SK-N-SH treated with all-trans-retinoic acid at 6 μM for 48 hours (cell line): ENCODE data around the gene ETF1.

ENCODE experiments used
- ISL1 ChIP-seq: fragments of 250-450 bp; sonication (Bioruptor Pico); IDR thresholded peaks from 2 replicates; pipeline ENCODE4 v2.1.2; 2022; ENCODE audit warnings: mild to moderate bottlenecking, moderate library complexity
- SNAI2 ChIP-seq: fragments of 250-450 bp; sonication (Bioruptor Pico); IDR thresholded peaks from 2 replicates; pipeline ENCODE4 v1.5.0; 2020; ENCODE audit warnings: mild to moderate bottlenecking, moderate library complexity
- ZFP3 ChIP-seq: fragments of 250-450 bp; sonication (Bioruptor Pico); IDR thresholded peaks from 2 replicates; pipeline ENCODE4 v1.5.0; 2020; ENCODE audit warnings: mild to moderate bottlenecking, moderate library complexity
- ZNF8 ChIP-seq: fragments of 450-650 bp; formaldehyde crosslinking; IDR thresholded peaks from 2 replicates; pipeline ENCODE4 v1.5.0; 2020; ENCODE audit warnings: mild to moderate bottlenecking, moderate library complexity
- TF ChIP-seq, protein P1 (sequence below): fragments of 250-450 bp; sonication (Bioruptor Pico); IDR thresholded peaks from 2 replicates; pipeline ENCODE4 v1.8.0; 2020; ENCODE audit warnings: mild to moderate bottlenecking, moderate library complexity, borderline replicate concordance
- TF ChIP-seq, protein P2 (sequence below): fragments of 250-450 bp; sonication (Bioruptor Pico); IDR thresholded peaks from 2 replicates; pipeline ENCODE4 v1.5.1; 2021; ENCODE audit warnings: mild to moderate bottlenecking, moderate library complexity
- TF ChIP-seq, protein P3 (sequence below): fragments of 250-450 bp; sonication (Bioruptor Pico); IDR thresholded peaks from 2 replicates; pipeline ENCODE4 v1.5.1; 2020; ENCODE audit warnings: low read depth, mild to moderate bottlenecking, moderate library complexity

DNA sequence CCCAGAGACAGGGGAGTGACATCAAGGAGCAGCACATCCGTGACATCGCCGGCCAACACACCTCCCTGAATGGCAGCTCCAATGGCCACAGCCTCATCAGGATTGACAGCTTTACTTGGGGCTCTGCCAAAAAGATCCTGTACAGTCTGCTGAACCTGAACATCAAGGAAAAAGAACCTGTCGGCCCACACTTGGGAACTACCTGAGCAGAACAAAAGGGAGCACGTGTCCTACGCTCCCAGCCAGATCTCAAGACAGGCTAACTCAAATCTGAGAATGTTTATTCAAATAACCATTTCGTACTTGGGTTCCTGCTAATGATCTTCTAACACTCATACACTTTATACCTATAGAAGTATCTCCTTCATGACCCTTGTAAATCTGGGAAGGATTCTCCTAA, 16.9 kb upstream of the ETF1 start:
- TF ChIP-seq ZNF8 (CRISPR knock-in tag) (no peak), ISL1 (no peak), ZFP3 (CRISPR knock-in tag) (no peak), SNAI2 (no peak)
- TF ChIP-seq, protein P1, sequence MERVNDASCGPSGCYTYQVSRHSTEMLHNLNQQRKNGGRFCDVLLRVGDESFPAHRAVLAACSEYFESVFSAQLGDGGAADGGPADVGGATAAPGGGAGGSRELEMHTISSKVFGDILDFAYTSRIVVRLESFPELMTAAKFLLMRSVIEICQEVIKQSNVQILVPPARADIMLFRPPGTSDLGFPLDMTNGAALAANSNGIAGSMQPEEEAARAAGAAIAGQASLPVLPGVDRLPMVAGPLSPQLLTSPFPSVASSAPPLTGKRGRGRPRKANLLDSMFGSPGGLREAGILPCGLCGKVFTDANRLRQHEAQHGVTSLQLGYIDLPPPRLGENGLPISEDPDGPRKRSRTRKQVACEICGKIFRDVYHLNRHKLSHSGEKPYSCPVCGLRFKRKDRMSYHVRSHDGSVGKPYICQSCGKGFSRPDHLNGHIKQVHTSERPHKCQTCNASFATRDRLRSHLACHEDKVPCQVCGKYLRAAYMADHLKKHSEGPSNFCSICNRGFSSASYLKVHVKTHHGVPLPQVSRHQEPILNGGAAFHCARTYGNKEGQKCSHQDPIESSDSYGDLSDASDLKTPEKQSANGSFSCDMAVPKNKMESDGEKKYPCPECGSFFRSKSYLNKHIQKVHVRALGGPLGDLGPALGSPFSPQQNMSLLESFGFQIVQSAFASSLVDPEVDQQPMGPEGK: no peak
- TF ChIP-seq, protein P2, sequence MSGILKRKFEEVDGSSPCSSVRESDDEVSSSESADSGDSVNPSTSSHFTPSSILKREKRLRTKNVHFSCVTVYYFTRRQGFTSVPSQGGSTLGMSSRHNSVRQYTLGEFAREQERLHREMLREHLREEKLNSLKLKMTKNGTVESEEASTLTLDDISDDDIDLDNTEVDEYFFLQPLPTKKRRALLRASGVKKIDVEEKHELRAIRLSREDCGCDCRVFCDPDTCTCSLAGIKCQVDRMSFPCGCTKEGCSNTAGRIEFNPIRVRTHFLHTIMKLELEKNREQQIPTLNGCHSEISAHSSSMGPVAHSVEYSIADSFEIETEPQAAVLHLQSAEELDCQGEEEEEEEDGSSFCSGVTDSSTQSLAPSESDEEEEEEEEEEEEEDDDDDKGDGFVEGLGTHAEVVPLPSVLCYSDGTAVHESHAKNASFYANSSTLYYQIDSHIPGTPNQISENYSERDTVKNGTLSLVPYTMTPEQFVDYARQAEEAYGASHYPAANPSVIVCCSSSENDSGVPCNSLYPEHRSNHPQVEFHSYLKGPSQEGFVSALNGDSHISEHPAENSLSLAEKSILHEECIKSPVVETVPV (CRISPR knock-in tag): no peak
- TF ChIP-seq, protein P3, sequence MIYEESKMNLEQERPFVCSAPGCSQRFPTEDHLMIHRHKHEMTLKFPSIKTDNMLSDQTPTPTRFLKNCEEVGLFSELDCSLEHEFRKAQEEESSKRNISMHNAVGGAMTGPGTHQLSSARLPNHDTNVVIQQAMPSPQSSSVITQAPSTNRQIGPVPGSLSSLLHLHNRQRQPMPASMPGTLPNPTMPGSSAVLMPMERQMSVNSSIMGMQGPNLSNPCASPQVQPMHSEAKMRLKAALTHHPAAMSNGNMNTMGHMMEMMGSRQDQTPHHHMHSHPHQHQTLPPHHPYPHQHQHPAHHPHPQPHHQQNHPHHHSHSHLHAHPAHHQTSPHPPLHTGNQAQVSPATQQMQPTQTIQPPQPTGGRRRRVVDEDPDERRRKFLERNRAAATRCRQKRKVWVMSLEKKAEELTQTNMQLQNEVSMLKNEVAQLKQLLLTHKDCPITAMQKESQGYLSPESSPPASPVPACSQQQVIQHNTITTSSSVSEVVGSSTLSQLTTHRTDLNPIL (CRISPR knock-in tag): no peak
